ENCODE results near the gene KIF2A.

- TF ChIP-seq POLR2AphosphoS5 (IDR thresholded peaks at IDR 0.05; ENCODE audit: low read depth, low read length): no peak
- no peak for TF ChIP-seq FIP1L1 (IDR thresholded peaks at IDR 0.05; ENCODE audit: borderline replicate concordance, insufficient read depth, low read depth, low read length)
- TF ChIP-seq REPIN1 (CRISPR knock-in tag; IDR thresholded peaks at IDR 0.05; ENCODE audit: borderline replicate concordance, low read depth): no peak
- TF ChIP-seq CEBPB (IDR thresholded peaks at IDR 0.05; ENCODE audit: borderline replicate concordance, low read depth, low read length): no peak
- no peak for TF ChIP-seq NFIC (IDR thresholded peaks at IDR 0.05; ENCODE audit: low read length)
- TF ChIP-seq, protein P1, sequence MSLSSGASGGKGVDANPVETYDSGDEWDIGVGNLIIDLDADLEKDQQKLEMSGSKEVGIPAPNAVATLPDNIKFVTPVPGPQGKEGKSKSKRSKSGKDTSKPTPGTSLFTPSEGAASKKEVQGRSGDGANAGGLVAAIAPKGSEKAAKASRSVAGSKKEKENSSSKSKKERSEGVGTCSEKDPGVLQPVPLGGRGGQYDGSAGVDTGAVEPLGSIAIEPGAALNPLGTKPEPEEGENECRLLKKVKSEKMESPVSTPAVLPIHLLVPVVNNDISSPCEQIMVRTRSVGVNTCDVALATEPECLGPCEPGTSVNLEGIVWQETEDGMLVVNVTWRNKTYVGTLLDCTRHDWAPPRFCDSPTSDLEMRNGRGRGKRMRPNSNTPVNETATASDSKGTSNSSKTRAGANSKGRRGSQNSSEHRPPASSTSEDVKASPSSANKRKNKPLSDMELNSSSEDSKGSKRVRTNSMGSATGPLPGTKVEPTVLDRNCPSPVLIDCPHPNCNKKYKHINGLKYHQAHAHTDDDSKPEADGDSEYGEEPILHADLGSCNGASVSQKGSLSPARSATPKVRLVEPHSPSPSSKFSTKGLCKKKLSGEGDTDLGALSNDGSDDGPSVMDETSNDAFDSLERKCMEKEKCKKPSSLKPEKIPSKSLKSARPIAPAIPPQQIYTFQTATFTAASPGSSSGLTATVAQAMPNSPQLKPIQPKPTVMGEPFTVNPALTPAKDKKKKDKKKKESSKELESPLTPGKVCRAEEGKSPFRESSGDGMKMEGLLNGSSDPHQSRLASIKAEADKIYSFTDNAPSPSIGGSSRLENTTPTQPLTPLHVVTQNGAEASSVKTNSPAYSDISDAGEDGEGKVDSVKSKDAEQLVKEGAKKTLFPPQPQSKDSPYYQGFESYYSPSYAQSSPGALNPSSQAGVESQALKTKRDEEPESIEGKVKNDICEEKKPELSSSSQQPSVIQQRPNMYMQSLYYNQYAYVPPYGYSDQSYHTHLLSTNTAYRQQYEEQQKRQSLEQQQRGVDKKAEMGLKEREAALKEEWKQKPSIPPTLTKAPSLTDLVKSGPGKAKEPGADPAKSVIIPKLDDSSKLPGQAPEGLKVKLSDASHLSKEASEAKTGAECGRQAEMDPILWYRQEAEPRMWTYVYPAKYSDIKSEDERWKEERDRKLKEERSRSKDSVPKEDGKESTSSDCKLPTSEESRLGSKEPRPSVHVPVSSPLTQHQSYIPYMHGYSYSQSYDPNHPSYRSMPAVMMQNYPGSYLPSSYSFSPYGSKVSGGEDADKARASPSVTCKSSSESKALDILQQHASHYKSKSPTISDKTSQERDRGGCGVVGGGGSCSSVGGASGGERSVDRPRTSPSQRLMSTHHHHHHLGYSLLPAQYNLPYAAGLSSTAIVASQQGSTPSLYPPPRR (CRISPR knock-in tag; IDR thresholded peaks at IDR 0.05; ENCODE audit: borderline replicate concordance): no peak
- TF ChIP-seq MAFF (IDR thresholded peaks at IDR 0.05; ENCODE audit: low read depth, low read length): no peak
- no peak for TF ChIP-seq PAWR (CRISPR knock-in tag; IDR thresholded peaks at IDR 0.05; ENCODE audit: borderline replicate concordance)
- TF ChIP-seq CTCF (CRISPR knock-in tag; IDR thresholded peaks at IDR 0.05): no peak
- TF ChIP-seq TP53 (CRISPR knock-in tag; conservative IDR thresholded peaks at IDR 0.05): no peak
Measured at GRCh38 chr5:62374090-62374489, 68.1 kb downstream of the KIF2A start.
